C4-2B (cell line): ENCODE data around the gene HDAC2.
"Not testable (repeated sequence)": the region's sequence is repeated elsewhere in the genome, so short reads cannot be mapped to it uniquely, and the experiment has no call there.

ENCODE experiments used
- H3K27ac ChIP-seq: fragments of 450-650 bp; 2 replicates; pipeline ENCODE4 v1.5.1; 2017
- ZFX ChIP-seq: fragments of 450-650 bp; IDR thresholded peaks from 2 replicates; pipeline ENCODE4 v1.6.1; 2017
- TF ChIP-seq, protein P1 (sequence below): fragments of 450-650 bp; conservative IDR thresholded peaks from 2 replicates; pipeline ENCODE4 v1.5.1; 2017; ENCODE audit warnings: mild to moderate bottlenecking

Gene HDAC2

DNA sequence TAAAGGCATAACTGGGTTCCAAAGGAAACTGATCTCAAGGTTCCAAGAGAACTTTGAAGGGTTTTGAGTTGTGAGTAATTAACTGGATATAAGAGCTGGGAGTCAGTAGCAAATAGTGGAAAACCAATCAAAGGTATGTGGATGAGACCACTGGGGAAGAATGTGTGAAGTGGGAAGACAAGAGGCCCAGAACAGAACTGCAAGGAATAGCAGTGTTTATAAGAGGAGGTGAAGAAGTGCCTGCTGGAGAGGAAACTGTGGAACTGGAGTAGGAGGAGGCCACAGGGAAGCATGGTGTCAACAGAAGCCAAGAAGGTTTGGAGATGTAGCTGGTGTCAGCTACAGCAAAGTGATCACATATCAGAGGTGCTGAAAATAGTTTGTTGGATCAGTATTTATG, 18.7 kb upstream of the HDAC2 start:
- no peak for TF ChIP-seq ZFX
- TF ChIP-seq, protein P1, sequence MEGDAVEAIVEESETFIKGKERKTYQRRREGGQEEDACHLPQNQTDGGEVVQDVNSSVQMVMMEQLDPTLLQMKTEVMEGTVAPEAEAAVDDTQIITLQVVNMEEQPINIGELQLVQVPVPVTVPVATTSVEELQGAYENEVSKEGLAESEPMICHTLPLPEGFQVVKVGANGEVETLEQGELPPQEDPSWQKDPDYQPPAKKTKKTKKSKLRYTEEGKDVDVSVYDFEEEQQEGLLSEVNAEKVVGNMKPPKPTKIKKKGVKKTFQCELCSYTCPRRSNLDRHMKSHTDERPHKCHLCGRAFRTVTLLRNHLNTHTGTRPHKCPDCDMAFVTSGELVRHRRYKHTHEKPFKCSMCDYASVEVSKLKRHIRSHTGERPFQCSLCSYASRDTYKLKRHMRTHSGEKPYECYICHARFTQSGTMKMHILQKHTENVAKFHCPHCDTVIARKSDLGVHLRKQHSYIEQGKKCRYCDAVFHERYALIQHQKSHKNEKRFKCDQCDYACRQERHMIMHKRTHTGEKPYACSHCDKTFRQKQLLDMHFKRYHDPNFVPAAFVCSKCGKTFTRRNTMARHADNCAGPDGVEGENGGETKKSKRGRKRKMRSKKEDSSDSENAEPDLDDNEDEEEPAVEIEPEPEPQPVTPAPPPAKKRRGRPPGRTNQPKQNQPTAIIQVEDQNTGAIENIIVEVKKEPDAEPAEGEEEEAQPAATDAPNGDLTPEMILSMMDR = no peak
- no peak overlapping the region for H3K27ac ChIP-seq

DNA sequence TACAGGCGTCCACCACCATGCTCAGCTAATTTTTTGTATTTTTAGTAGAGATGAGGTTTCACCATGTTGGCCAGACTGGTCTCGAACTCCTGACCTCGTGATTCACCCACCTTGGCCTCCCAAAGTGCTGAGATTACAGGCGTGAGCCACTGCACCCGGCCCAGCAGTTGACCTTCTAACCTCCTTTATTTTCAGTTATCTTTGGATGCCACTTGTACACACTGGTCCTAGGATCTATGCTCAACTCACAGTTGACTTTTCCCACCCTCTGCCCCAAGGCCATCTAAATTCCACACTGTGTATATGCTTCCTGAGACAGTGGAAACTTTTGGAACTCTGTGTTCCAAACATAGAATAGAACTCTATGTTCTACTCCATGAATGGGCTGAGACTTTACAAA, 11.7 kb upstream of the HDAC2 start:
- H3K27ac ChIP-seq = not testable (repeated sequence)

DNA sequence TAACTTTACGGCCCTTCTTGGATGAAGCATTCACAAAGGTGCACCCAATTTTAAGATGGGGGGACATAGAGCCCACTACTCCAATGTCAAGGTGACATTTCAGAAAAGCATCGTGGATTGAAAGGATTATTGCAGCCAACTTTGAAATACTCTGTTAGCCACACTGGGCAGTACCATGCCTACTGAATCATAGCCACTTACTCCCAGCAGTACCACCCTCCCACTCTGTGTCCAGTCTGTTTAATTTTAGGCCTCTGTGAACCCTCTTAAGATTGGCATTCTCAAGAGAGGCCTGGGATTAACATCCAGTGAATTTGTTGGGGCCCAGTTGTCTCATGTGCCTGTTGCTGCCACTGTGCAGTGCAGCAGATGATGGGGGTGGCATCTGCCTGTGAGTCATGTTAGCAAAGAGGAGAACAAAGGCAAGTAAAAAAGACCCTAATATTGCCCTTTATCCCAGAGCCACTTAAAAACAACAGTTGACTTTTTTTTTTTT, 11.2 kb upstream of the HDAC2 start:
- TF ChIP-seq, protein P1 = no peak
- TF ChIP-seq ZFX = no peak
- H3K27ac ChIP-seq = no peak overlapping the region

DNA sequence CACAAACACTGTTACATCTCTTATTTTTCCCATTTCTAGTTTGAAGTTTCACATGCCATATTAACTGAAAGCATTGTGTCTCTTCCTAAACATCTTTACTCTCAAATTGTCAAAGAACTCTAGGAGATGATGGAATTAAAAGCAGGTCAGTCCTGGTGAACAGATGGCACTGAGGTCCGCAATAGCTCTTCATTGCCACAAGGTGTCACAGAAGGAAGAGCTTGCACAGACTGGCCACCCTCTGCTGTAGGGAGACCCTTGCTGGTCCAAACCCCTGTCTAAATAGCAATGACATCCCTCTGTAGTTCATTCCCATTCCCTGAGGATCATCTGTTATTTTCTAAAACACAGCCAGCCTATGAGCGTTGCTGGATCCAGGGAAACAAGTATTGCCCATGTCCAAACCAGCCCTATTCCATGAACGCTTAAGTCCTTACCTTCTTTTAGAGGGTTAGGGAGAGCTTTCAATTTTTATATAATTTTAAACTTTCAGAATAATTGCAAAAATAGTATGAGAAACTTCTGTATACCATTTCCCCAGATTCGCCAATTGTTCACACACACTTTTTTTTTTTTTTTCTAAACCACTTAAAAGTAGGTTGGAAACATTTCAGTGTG, 10.1 kb upstream of the HDAC2 start:
- no peak for TF ChIP-seq ZFX
- TF ChIP-seq, protein P1 = peak; percentile 70
- H3K27ac ChIP-seq = no peak overlapping the region

DNA sequence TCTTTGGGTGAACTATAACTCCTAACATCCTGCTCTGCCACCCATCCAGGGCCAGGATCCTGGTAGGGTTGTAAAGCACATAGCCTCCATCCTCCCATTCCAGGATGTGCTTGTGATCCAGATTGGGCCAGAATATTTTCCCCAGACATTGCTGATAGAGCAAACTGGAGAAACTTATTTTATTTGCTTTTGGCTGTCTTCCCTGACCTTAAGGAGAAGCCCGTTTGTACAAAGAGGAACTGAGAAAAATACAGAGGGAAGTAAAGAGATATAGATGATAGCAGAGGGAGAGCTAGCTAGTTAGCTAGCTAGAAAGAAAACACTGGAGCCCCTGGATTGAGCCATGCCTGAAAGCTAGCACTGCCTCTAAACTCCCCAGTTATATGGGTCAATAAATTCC, 9.0 kb upstream of the HDAC2 start:
- TF ChIP-seq, protein P1 = no peak
- TF ChIP-seq ZFX = no peak
- no peak overlapping the region for H3K27ac ChIP-seq

DNA sequence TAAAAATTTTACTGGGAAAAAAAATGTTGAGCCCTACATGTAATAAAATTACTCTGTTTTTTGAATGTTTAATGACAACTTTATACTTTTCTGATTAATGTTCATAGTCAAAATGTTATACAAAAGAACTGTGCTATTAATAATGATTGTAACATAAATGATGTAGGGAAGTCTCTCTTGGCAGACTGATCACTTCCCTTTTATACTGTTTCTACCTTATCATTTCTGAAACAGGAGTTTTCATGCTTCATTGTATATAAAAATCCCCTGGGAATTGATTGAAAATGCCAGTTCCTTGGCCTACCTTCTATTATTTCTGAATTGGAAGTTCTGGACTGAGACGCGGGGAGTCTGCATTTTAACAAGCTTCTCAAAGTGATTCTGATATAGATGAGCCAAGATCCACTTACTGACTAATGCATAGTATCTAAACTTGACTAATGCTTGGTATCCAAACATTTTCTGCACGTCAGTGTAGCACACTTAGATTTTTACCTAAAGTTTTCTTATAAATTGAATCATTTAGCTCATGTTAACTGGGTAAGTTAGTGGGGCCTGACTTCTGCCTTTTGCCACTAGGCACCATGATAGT, 7.2 kb upstream of the HDAC2 start:
- no peak overlapping the region for H3K27ac ChIP-seq
- no peak for TF ChIP-seq ZFX
- TF ChIP-seq, protein P1 = no peak

DNA sequence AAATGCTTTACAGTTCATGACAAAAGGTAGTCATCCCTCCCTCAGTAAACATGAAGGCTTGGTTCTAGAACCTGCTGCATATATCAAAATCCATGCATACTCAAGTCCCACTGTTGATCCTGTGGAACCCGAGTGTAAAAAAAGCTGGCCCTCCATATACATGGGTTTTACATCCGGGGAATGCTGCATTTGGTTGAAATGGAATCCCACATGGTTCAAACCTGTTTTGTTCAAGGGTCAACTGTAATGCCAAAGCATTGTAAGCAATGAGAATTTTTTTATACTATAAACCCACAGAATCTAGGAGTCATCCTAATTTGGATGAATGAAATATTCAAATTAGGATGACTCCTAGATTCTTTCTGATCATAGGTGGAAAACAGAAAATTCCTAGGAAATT, 5.9 kb upstream of the HDAC2 start:
- H3K27ac ChIP-seq = no peak overlapping the region
- TF ChIP-seq ZFX = no peak
- TF ChIP-seq, protein P1 = no peak

DNA sequence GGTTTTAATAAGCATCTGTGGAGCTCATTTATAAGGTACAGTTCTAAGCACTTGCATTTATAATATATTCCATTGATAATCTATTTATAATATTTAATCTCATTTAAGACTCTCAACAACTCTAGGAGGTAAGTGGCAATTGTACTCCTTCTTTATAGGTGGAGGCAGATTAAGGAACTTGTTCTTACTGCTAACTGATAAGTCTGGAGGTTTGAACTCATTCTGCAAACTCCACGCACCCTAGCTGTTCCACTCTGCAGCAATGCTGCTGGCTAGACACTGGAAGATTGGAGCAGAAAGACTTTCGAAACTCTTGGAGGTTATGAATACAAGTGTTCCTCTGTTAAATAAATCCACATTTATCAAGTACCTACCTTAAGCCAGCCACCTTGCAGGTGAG, 793 bp upstream of the HDAC2 start:
- peak overlapping the region; percentile 96 for H3K27ac ChIP-seq
- TF ChIP-seq, protein P1 = no peak
- TF ChIP-seq ZFX = no peak
